Measurements from ENCODE around the gene FOS.

FOS gene

GRCh38 chr14:75252254-75252837 is 26.3 kb upstream of the FOS start:
- TF ChIP-seq TAF1 (IDR thresholded peaks at IDR 0.05; ENCODE audit: borderline replicate concordance, low read depth, low read length) (no peak), POLR2AphosphoS5 (IDR thresholded peaks at IDR 0.05; ENCODE audit: low read depth, low read length) (no peak), POLR2A (IDR thresholded peaks at IDR 0.05; ENCODE audit: low read depth, low read length) (no peak)
- FAIRE-seq = no peak
- DNase-seq (ENCODE audit: insufficient read length) = no peak

DNA sequence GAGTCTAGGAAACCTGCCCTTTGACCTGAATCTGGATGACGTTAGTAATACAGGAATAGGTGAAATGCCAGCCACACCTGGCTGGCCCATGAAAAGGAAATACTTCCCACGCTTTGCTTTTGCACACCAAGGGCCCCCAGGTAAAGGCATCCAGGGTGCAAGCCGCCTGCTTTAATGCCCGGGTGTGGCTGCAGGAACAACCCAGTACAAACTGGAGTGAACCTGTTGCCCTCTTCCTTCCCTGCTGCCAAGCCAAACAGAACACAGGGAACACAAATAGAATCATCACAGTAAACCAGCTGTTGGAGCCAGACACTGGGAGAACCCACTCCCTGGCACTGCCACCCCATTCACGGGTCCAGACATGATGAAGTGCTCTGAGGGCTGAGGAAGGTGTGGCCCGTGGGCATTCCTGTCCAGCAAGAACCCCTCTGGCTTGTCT is 24.2 kb upstream of the FOS start:
- no peak for TF ChIP-seq TAF1 (IDR thresholded peaks at IDR 0.05; ENCODE audit: borderline replicate concordance, low read depth, low read length)
- TF ChIP-seq POLR2A (IDR thresholded peaks at IDR 0.05; ENCODE audit: low read depth, low read length) = no peak
- TF ChIP-seq POLR2AphosphoS5 (IDR thresholded peaks at IDR 0.05; ENCODE audit: low read depth, low read length) = no peak
- FAIRE-seq = no peak
- no peak for DNase-seq (ENCODE audit: insufficient read length)

- FAIRE-seq (no peak), DNase-seq (ENCODE audit: insufficient read length) (no peak)
- TF ChIP-seq TAF1 (IDR thresholded peaks at IDR 0.05; ENCODE audit: borderline replicate concordance, low read depth, low read length) = no peak
- no peak for TF ChIP-seq POLR2AphosphoS5 (IDR thresholded peaks at IDR 0.05; ENCODE audit: low read depth, low read length)
- no peak for TF ChIP-seq POLR2A (IDR thresholded peaks at IDR 0.05; ENCODE audit: low read depth, low read length)
Measured at GRCh38 chr14:75254901-75255584, 23.6 kb upstream of the FOS start.

GRCh38 chr14:75258079-75258802 is 20.4 kb upstream of the FOS start:
- FAIRE-seq (no peak), DNase-seq (ENCODE audit: insufficient read length) (no peak)
- TF ChIP-seq TAF1 (IDR thresholded peaks at IDR 0.05; ENCODE audit: borderline replicate concordance, low read depth, low read length) (no peak), POLR2A (IDR thresholded peaks at IDR 0.05; ENCODE audit: low read depth, low read length) (no peak), POLR2AphosphoS5 (IDR thresholded peaks at IDR 0.05; ENCODE audit: low read depth, low read length) (no peak)

GRCh38 chr14:75258803-75259509 is 19.7 kb upstream of the FOS start:
- peak; percentile 98 for FAIRE-seq
- TF ChIP-seq TAF1 (IDR thresholded peaks at IDR 0.05; ENCODE audit: borderline replicate concordance, low read depth, low read length) = no peak
- TF ChIP-seq POLR2A (IDR thresholded peaks at IDR 0.05; ENCODE audit: low read depth, low read length) = no peak; the same call in 1 of the 2 replicates
- no peak for TF ChIP-seq POLR2AphosphoS5 (IDR thresholded peaks at IDR 0.05; ENCODE audit: low read depth, low read length)
- DNase-seq (ENCODE audit: insufficient read length) = peak; percentile 87

DNA sequence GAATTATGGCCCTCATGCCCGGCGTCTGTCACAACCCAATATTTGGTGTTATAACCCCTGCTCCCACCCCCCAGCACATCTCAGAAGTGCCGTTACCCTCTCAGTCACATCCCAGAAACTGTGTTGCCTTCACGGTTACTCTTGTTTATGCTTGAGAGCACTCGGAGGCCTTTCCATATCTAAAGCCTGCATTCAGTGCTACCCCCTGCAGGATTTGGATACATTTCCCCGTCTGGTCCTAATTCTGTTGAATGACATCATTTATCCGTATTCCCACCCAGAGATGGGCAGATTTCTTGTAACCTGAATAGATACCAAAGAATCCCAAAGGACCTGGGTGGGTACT is 19.1 kb upstream of the FOS start:
- no peak for DNase-seq (ENCODE audit: insufficient read length)
- no peak for TF ChIP-seq POLR2AphosphoS5 (IDR thresholded peaks at IDR 0.05; ENCODE audit: low read depth, low read length)
- TF ChIP-seq TAF1 (IDR thresholded peaks at IDR 0.05; ENCODE audit: borderline replicate concordance, low read depth, low read length) = no peak
- no peak for TF ChIP-seq POLR2A (IDR thresholded peaks at IDR 0.05; ENCODE audit: low read depth, low read length)
- FAIRE-seq = no peak

DNA sequence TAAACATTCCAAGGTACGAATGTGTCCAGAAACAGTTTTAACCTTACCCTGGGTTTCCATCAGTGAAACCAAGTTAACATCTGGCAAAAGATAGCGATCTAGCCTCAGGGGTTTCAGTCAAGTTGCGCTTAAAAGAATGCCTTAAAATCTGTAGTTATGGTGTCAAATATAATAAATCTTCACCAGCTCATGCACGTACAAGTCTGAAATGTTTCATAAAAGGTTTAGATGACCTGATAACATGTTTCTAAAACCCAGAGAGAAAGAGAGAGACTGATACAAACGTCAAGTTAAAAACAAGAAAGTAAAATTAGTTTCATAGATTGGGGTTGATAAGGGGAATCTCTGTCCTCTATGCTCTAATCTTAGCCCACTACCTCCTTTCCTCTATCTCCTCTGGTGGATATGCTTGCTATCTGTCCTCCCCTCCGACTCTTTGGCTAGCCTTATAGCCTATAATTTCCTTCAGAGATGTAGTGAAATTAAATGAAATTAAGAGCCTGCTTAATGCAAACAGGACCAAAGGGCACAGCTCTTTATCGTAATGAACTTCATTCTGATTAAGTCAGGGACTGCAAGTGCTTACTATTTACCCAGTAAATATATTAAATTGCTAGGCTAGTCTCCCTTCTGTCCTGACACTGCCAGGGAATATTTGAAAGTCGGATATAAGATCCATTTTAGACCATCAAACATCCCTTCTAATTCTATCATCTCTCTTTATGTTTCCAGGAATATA is 18.4 kb upstream of the FOS start:
- FAIRE-seq (no peak), DNase-seq (ENCODE audit: insufficient read length) (no peak)
- TF ChIP-seq POLR2A (IDR thresholded peaks at IDR 0.05; ENCODE audit: low read depth, low read length) (no peak), POLR2AphosphoS5 (IDR thresholded peaks at IDR 0.05; ENCODE audit: low read depth, low read length) (no peak), TAF1 (IDR thresholded peaks at IDR 0.05; ENCODE audit: borderline replicate concordance, low read depth, low read length) (no peak)

- no peak for DNase-seq (ENCODE audit: insufficient read length)
- TF ChIP-seq POLR2A (IDR thresholded peaks at IDR 0.05; ENCODE audit: low read depth, low read length) (no peak), TAF1 (IDR thresholded peaks at IDR 0.05; ENCODE audit: borderline replicate concordance, low read depth, low read length) (no peak), POLR2AphosphoS5 (IDR thresholded peaks at IDR 0.05; ENCODE audit: low read depth, low read length) (no peak)
- no peak for FAIRE-seq
Measured at GRCh38 chr14:75261820-75262219, 16.8 kb upstream of the FOS start.

DNA sequence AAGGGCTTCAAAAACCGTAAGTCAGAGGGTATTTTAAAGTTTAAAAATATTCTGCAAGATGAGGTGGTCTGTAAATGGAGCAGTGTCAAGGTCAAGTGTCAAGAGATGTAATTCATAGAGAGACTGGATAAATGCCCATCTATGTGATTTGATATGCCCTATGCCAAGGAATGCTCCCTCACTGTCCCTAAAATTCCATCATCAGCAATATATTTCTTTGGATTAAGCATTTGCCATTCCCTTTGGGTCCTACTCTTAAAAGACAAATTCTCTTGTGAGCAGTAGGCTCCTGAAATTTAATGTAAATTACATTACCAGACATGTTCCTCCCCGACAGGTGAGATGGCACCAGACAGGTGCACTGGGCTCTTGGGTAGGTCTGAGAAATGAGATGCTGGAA is 16.0 kb upstream of the FOS start:
- DNase-seq (ENCODE audit: insufficient read length) (no peak), FAIRE-seq (no peak)
- TF ChIP-seq TAF1 (IDR thresholded peaks at IDR 0.05; ENCODE audit: borderline replicate concordance, low read depth, low read length) (no peak), POLR2AphosphoS5 (IDR thresholded peaks at IDR 0.05; ENCODE audit: low read depth, low read length) (no peak), POLR2A (IDR thresholded peaks at IDR 0.05; ENCODE audit: low read depth, low read length) (no peak)

DNA sequence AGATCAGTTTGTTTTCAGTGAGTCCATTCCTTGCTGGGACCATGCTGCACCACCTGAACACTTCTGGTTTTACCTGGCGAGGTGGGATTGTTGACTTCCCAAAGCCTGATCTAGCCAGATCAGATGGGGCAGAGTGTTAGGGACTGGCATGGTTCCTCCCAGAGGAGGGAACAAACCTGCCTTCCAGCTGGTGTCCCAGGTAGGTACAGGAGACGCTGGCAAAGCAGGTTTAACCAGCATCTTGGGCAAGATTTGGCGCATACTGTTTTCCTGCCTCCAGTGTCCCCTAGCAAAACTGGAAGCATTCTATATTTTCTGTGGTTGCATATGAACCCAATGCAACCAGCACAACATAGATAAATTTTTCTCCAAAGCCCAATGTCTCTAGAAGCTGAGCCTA is 14.6 kb upstream of the FOS start:
- no peak for DNase-seq (ENCODE audit: insufficient read length)
- FAIRE-seq = no peak
- TF ChIP-seq POLR2A (IDR thresholded peaks at IDR 0.05; ENCODE audit: low read depth, low read length) (no peak), TAF1 (IDR thresholded peaks at IDR 0.05; ENCODE audit: borderline replicate concordance, low read depth, low read length) (no peak), POLR2AphosphoS5 (IDR thresholded peaks at IDR 0.05; ENCODE audit: low read depth, low read length) (no peak)
